NCI-H526 (cell line): ENCODE measurements around the gene ATP9A.

ENCODE experiments used
- DNase-seq, 2 experiments: peaks; one replicate each; lab custom pipeline; 2025; lab: John Stamatoyannopoulos, UW

The ATP9A gene

GRCh38 chr20:51554538-51555165, 213.5 kb downstream of the ATP9A start:
- DNase-seq, result no peak

DNA sequence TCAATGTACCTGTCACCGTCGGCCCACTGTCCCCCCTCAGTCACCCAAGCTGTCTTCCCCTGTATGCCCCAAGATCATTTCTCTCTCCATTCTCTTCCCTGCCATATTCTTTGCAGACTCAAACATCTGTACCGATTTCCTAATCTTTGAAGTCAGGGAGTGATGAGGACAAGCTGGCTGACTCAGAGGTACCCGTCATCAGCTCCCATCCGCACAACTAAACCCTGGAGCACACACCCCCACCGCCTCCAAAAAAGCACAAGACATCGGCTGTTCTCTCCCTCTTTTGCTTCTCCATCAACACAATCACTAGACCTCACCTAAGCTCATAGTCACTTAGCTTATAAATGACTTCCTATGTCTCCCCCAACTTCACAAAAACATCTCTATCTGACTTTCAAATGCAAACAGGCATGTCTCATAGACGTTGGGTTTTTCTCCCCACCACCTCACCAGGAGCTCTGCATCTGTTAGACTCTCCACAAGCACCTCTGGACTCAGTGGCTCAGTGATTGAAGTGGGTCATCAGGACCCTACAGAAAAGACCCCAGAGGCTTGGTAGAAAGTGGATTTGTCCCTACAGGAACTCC, 214.2 kb downstream of the ATP9A start:
- DNase-seq, result no peak

DNA sequence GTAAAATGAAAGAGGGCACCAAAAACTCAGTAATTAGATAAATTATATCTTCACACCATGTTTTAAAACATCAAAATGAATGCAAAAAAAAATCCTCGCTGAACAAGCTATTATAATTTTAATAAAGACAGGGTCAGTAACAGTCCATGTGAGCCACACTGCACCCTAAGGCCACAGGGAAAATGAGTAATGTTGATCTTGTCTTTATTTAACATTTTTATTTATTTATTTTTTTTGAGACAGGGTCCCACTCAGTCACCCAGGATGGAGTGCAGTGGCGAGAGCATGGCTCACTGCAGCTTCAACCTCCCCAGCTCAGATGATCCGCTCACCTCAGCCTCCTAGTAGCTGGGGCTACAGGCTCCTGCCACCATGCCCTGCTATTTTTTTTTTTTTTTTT, 217.0 kb downstream of the ATP9A start:
- DNase-seq, result no peak

- DNase-seq, result no peak
Observed at GRCh38 chr20:51549474-51549873, 218.7 kb downstream of the ATP9A start.

DNA sequence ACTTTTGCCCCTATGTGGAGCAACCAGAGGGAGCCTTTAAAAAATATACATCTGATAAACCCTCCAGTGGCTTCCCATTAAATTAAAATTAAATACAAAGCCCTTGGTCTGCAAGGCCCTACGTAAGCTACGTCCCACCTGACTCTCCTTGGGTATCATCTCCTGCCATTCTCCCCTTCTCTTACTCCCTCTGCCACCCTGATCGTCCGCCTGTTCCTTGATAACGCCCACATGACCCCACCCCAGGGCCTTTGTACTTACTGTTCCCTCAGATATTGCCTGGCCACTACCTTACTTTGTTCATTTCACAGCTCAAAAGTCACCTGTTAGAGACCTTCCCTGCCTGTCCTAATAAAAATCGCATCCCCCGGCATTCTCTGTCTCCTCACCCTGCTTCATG, 220.2 kb downstream of the ATP9A start:
- DNase-seq, result no peak
